Measurements from ENCODE around the gene RETREG3.
"Not testable (repeated sequence)": the region's sequence is repeated elsewhere in the genome, so short reads cannot be mapped to it uniquely, and the experiment has no call there.

Gene RETREG3, protein sequence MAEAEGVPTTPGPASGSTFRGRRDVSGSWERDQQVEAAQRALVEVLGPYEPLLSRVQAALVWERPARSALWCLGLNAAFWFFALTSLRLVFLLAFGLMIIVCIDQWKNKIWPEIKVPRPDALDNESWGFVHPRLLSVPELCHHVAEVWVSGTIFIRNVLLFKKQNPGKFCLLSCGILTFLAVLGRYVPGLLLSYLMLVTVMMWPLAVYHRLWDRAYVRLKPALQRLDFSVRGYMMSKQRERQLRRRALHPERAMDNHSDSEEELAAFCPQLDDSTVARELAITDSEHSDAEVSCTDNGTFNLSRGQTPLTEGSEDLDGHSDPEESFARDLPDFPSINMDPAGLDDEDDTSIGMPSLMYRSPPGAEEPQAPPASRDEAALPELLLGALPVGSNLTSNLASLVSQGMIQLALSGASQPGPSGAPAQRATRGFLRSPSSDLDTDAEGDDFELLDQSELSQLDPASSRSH

DNA sequence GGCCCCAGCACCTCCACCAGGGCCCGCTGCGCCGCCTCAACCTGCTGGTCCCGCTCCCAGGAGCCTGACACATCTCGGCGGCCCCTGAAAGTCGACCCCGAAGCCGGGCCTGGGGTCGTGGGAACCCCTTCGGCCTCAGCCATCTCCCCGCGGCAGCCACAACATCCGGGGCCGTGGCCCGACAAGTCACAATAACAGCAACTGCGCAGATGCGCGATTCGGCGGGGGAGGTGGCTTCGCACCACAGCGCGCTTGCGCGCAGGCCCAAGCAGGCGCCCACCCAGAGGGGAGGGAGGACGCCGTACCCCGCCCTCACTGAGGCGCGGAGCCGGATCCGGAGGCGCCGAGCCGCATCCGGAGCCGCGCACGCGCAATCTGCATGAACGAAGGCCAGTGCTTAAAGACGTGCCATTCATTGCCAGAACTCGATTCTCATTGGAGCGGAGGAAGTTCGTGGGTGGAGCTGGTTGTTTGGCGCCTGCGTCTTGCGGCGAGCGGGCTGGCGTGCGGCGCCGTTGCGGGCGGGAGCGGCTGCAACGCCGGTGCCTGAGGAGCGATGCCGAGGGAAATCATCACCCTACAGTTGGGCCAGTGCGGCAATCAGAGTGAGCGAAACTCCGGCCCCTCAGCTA, at the start of gene RETREG3, which contains the start of gene TUBG1:
Gene RETREG3, minus strand, starts transcription at position 193 of the 632 bp plus-strand sequence. Its CDS starts 50 bp downstream, at position 143.
Gene TUBG1, plus strand, starts transcription at position 502 of the 632 bp plus-strand sequence. Its CDS starts 55 bp downstream, at position 557.
- DNase-seq (ENCODE audit: low spot score): peak; percentile 99

DNA sequence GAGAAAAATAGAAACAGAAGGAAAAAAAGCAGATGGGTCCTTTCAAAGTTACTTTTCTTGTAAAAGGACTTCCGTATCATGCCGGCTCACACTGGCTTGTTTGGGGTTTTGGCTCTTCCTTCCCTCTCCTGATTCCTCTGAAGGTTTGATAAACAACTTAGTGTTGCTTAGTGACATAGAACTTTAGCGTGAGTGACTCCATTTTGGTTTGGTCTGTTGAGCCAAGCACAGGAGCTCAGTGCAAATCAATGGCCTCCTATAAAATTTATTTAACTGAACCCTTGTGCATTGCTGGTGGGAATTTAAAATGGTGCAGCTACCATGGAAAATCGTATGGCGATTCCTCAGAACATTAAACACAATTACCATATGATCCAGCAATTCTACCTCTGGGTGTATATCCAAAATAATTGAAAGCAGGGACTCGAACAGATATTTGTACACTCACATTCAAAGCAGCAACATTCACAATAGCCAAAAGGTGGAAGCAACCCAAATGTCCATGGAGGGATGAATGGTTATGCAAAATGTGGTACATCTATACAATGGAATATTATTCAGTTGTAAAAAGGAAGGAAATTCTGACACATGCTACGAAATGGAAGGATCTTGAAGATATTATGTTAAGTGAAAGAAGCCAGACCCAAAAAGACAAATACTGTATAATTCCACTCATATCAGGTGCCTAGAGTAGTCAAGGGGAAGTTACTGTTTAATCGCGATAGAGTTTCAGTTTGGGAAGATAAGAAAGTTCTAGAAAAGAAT, 48.8 kb upstream of the RETREG3 start:
- no peak for DNase-seq (ENCODE audit: low spot score)

DNA sequence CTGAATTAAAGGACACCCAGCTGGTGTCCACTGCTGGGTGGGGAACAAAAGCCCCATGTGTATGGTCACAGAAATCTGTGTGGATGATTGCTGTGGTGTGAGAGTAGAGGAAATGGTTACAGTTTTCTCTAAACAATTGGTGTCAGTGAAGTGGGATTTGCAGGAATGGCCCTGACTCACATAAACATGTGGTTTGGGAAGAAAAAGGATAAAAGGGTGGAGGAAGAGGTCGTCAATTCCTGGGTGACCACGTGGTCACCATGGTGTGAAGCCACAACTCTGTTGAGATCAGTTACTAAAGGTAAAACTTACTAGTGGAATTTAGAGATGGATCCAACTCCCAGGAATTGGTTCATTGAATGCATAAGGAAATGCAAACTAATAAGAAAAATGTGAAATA, 46.4 kb upstream of the RETREG3 start:
- no peak for DNase-seq (ENCODE audit: low spot score)

DNA sequence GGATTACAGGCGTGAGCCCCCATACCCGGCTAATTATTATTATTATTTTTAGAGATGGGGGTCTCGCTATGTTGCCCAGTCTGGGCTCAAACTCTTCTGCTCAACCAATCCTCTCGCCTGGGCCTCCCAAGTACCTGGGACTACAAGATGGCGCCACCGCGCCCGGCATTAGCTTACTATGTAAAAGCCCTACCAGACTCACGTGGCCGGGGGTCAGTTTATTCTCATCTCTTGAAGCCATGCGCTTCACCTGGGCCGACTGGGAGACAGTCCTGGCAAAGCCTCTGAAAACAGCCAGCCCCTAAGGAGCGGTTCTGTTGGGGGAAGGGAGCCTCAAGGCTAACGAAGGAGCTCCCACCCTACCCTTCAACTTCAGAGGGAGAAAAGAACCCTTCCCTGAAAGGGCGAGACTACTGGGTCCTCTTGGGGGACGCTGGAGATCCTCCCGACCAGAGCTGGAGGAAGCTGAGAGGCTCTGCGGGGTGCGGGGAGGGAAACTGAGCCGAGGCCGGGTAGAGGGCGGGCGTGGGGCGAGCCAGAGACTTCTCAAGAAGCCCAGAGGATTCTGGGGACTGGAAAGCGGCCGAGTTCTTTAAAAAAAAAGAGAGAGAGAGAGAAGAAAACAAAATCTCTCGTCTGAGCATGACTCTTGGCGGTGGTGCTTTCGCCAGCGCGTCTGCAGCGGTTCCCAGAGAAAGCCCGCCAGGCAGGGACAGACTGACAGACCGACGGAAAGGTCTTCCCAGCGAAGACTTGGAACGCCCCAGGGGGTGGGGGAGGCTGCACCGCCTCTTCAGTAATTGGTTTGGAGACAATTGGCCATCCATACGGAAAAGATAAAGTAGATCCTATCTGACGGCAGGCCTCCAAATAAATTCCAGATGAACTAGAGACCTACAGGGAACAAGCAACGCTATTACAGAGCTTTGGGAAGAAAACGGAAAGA, 44.3 kb upstream of the RETREG3 start:
- no peak for DNase-seq (ENCODE audit: low spot score)

DNA sequence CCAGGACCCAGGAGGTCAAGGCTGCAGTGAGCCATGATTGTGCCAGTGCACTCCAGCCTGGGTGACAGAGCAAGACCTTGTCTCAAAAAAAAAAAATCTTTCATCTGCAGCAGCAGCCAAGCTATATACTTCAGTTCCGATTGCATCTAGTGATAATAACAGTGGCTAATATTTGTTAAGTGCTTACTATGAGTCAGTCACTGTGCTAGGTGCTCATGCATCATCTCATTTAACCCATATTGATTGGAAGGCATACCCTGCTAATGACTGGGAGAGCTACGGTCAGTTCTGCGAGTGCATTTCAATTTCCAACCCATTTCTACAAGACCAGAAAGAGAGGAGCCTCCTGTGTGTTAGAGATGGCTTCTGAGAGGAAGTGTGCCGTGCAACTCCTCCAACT, 42.2 kb upstream of the RETREG3 start:
- DNase-seq (ENCODE audit: low spot score): no peak

DNA sequence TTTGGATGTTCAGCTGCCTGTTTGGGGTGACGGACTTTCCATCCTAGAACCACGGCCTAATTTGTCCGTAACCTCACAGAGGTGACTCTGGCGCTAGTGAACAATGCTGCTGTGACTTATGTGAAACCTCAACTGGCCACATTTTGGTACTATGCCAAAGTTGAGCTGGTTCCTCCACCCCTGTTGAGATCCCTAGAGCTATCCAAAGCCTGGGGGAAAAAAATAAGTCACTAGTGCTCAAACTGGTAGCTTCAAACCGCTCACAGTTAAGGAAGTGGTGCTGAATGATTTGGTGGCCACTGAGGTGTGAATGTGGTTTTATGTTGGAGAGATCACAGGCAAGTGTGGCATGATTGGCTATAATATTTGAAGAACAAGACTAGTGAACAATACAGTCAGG, 38.6 kb upstream of the RETREG3 start:
- no peak for DNase-seq (ENCODE audit: low spot score)

DNA sequence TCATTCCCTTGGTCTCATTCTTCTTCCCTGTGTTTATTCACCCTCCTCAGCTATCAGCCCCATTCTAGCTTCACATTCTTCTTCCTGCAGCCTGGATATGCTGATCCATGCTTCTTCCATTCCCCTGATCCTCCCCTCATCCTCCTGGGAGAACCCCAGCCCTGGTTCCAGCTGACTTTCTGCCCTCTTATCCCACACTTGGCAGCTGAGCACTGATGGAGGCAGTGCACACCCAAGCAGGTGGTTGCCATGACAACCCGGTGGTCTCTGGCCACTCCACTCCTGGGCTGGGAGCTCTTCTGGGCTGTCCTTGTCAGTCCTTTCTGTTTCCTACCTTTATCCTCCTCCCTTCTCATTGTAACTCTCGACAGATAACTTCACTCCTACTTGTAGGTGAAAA, 33.2 kb upstream of the RETREG3 start:
- no peak for DNase-seq (ENCODE audit: low spot score)

DNA sequence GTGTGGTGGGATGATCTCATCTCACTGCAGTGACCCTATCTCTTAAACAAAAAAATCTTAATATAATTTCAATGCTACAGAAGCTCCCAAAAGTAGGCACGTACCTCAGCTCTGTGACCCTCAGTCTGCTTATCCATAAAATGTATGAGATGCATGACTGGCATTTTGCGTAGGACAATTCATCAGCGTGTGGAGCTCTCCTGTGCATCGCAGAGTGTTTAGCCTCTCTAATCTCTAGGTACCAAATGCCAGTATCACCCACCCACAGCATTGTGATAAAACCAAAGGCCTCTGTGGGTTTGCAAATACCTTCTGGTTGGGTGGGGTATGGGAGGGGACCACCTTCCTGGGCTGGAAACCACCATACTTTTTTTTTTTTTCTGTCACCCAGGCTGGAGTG, 30.9 kb upstream of the RETREG3 start:
- no peak for DNase-seq (ENCODE audit: low spot score)

DNA sequence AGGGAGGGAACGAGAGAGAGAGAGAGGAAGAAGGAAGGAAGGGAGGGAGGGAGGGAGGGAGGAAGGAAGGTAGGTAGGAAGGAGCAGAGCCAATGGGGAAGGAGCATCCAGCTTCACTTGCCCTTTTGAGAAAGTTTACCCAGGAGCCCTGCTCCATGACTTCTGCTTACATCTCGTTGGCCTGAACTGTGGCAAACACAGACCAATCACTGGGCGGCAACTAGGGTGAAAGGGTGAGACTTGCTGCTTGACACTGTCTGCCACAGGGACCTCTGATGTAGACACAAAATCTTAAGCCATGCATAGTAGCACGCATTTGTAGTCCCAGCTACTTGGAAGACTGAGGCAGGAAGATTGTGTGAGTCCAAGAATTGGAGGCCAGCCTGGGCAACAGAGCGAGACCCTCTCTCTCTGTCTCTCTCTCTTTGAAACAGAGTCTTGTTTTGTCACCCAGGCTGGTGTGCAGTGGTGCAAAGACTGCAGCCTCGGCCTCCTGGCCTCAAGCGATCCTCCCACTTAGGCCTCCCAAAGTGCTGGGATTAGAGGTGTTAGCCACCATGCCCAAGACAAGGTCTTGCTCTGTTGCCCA, 30.4 kb upstream of the RETREG3 start:
- no peak for DNase-seq (ENCODE audit: low spot score)

DNA sequence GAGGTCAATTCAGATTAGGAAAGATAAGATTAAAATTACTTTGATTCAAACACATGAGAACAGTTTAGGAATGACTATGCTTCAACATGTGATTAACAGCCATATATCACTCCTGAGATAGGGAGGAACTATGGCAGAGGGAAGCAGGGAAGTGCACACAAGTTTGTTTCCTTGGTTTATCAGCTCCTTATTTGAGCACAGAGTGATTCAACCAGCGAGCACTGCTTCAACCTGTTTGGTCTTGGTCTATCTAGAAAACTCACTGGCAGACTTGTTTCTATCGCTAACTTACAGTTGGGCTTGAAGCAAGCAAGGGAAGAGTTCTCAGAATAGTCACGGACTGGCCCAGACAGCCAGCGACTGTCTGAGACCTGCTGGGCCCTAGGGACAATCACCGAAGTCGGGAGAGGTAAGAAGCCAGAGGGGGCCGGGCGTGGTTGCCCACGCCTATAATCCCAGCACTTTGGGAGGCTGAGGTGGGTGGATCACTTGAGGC, 23.8 kb upstream of the RETREG3 start:
- no peak for DNase-seq (ENCODE audit: low spot score)

DNA sequence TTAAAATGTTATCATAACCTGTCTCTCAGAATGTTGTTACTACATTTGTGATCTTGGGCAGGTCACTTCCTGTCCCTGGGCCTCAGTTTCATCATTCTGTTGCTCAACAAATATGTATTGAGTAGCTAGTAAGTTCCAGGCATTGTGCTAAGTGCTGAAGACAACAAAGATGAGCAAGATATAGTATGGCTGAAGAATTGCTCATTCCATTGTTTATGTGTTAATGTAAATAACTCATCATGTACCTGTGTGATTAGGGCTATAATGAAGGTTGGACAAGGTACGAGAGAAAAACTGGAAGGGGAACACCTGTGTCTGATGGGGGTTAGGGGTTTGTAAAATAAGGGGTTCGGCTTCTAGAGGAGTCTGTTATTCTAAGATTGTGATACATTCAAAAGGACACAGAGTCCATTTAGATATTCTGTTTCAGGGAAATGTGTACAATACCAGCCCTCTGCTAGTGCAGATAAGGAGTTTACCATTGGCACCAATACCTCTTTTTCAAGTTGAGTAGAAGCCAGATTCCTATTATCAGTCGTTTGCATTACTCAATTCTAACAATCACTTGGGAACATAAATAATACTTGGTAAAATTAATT, 20.3 kb upstream of the RETREG3 start:
- DNase-seq (ENCODE audit: low spot score): no peak

DNA sequence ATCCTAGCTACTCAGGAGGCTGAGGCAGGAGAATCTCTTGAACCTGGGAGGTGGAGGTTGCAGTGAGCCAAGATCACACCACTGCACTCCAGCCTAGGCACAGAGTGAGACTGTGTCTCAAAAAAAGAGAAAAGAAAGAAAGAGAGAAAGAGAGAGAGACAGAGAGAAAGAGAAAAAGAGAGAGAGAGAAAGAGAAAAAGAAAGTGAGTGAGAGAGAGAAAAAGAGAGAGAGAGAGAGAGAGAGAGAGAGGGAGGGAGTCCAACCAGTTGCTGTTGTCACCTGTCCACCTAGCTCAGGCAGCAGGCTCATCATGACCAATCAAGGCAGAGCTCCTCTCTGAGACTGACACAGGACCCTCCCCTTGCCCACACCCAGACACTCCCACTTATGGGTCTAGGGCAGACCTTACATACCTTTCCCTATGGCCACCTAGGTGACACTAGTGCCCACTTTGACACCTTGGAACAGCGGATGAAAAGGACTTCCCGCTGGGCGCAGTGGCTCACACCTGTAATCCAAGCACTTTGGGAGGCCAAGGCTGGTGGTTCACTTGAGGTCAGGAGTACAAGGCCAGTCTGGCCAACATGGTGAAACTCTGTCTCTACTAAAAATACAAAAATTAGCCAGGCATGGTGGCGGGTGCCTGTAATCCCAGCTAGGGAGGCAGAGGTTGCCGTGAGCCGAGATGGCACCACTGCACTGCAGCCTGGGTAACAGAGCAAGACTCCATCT, 18.0 kb upstream of the RETREG3 start:
- not testable (repeated sequence) for DNase-seq (ENCODE audit: low spot score)

DNA sequence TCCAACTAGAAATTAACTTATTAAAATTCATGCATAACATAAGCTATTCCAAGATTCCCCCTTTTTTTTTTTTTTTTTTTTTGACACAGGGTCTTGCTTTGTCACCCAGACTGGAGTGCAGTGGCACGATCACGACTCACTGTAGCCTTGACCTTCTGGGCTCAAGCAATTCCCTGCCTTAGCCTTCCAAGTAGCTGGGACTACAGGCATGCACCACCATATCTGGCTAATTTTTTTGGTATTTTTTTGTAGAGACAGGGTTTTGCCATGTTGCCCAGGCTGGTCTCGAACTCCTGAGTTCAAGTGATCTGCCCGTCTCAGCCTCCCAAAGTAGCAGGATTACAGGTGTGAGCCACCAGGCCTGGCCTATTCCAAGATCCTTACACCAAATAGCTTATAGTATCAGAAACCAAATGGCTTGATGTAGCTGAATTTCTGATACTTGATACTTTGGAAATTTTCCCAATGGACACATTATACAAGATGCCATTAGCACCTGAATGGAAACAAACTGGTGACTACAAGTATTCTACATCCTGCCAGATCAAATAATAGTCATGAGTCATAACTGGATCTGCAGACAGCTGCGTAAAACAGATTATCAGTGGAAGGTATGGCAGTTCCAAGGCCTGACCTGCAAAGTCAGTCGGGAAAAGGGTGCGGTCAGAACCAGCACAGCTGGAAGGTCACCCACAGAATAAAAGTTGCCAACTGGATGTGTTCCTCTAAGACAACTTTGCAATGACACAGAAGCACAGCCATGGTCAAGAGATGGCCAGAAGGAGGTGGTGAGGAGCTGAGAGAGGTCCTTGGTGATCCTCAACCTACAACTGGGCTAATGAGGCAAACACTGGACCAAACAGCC, 14.8 kb upstream of the RETREG3 start:
- DNase-seq (ENCODE audit: low spot score): no peak

DNA sequence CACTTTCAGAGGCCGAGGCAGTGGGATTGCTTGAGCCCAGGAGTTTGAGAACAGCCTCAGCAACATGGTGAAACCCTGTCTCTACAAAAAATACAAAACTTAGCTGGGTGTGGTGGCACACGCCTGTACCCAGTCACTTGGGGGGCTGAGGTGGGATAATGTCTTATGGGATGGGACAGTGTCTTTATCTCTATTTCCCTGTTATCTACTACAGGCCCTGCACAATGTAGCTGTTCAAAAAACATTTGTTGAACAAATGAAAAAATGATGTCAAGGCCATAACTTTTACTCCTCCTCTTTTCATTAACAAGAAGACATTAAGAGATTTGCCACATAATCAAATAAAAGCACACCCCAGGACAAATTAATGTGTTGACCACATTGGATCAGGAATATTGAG, 14.1 kb upstream of the RETREG3 start:
- no peak for DNase-seq (ENCODE audit: low spot score)

DNA sequence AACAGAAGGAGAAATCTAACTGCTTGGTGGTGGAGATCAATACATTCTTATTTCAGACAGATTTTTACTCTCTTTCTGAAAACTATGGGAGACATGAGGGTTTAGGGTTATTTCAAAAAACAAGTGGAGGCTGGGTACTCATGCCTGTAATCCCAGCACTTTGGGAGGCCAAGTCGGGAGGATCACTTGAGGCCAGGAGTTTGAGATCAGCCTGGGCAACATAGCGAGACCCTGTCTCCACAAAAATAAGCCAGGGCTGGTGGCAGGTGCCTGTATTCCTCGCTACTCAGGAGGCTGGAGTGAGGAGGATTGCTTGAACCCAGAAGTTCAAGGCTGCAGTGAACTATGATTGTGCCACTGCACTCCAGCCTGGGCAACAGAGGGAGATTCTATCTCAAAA, 12.8 kb upstream of the RETREG3 start:
- not testable (repeated sequence) for DNase-seq (ENCODE audit: low spot score)

DNA sequence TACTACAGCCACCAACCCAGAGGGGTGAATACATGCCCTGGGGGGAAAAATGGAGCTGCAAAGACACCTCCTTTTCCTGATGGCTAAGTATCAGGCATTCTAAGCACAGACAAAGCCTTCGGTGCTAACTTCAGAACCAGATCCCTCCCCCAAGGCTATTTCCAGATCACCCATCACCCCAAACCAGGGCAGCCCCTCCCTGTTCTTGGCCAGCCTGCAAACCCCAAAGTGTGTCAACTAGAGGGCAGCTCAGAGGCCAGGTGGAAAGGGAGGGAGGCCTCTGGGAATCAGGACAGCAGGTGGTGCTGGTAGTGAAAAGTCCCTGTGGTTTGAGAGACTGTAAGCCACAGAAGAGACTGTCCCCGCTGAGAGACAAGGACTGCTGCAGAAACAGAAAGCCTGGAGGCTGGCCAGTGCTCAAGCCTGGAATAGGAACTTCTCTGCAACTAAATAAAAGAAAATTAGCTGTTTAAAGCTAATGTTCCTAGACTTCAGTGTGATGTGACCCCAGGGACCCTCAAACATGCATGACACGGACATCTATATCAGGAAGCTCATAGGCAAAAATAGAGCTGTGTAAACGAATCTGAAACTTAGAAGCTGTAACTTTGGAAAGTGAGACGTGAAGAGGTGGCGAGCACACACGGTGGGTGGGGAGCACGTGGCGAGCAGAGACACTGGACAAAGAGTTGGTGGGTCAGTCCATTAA, 9.4 kb upstream of the RETREG3 start:
- peak; percentile 24 for DNase-seq (ENCODE audit: low spot score)

DNA sequence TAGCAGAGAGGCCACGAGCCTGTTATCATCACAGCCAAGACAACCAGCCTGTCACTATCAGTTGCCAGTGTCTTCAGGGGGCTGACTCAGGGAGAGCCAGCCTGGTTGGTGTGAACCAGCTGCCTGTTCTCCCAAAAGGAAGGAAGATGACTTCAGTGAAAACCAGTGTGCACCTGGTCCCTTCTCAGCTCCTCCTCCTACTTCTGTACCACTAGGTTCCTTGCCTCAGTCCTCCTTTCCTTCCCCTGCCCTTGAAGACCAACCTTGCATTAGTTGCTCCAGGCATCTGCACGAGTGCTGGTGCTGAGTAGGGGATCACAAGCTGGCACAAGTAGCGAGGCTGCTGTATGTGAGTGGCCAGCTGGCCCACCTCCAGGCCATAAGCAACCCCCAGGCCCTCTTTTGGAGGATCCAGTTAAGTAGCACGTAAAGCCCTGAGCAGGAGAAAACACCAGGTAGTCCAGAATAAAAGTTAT, 8.8 kb upstream of the RETREG3 start:
- no peak for DNase-seq (ENCODE audit: low spot score)

DNA sequence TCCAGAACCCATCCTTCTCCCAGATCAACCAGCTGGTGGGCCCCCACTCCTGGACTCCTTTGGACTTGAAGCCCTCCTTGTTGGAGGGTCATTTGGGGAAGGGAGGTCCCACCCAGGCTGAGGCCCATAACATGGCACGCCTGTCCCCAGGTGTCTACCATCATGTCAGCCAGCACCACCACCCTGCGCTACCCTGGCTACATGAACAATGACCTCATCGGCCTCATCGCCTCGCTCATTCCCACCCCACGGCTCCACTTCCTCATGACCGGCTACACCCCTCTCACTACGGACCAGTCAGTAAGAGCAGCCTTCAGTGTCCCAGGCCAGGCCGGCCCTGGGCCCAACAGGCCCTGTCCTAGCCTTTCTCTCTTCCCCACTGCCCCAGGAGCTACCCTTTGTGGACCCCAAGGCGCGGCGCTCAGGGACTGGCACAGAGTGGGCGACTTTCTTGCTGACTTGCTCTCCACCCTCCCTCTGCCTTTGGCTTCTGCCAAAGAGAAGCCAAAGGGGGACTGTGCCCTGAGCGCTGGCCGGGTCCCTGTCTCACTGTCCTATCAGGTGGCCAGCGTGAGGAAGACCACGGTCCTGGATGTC, 4.6 kb upstream of the RETREG3 start:
- DNase-seq (ENCODE audit: low spot score): no peak

All from RKO (cell line).